HG03097 (cell line): ENCODE data around the gene TRIM62.

Experiments used
- ATAC-seq: cut with Tn5 transposase; IDR thresholded peaks from one replicate; pipeline ENCODE4 v1.9.1; 2021; ENCODE audit not compliant: unreplicated experiment, low FRiP score

TRIM62 gene

GRCh38 chr1:33180911-33181890 lies 642 bp downstream of the TRIM62 start:
- no peak for ATAC-seq

DNA sequence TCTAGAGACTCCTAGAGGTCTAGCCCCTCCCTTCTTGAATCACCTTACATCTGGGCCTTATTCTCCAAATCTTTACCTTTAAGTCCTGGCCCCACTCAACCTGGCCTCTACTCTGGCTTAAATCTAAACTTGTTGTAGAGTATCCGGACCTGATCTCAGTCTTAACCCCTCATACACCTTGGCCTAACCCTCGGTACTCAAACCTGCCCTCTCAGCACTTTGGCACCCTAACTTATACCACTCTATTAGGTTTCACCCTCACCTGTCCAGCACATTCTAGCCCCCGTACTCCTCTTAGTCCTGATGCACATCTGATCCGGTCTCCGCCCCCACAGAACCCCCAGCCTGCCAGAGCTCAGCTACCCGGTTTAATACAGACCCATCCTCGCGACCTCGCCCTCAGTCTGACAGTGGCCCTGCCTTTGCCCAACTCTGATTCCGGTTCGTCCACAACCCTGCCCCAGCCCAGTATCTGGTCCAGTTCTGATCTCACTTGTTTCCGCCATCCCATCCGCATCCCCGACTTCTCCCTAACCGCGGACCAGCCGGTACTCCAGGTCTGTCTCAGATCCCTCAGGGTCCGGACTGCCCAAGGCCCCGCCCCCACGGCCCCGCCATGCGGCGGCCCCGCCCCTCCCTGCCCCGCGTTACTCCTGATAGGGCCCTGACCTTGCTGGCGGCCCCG lies 1.5 kb downstream of the TRIM62 start:
- ATAC-seq = no peak

- no peak for ATAC-seq
Observed at GRCh38 chr1:33178836-33179439, 2.9 kb downstream of the TRIM62 start.

DNA sequence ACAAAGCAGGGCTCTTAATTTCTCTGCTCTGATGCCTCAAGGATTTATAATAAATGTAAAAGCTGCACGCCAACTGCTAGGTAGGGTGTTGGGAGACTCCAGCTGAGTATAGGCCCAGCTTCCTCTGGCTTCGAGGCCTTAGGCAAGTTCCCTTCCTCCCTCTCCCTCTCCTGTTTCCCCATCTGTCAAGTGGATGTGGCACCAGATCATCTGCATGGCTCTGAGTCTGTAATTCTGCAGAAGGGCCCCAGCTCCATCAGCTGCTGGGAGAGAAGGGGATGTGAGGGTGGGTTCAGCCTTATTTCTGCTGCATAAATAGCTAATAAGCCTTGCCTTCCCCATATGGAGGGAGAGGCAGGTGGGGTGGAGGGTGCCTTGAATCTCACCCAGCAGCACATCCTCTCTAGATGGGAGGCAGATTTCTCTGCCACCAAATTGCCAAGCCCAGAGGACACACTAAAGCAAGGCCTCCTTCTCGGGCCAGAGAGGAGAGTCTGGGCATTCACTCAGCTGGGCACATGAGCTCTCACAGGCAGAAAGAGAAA lies 3.8 kb downstream of the TRIM62 start:
- ATAC-seq = no peak

DNA sequence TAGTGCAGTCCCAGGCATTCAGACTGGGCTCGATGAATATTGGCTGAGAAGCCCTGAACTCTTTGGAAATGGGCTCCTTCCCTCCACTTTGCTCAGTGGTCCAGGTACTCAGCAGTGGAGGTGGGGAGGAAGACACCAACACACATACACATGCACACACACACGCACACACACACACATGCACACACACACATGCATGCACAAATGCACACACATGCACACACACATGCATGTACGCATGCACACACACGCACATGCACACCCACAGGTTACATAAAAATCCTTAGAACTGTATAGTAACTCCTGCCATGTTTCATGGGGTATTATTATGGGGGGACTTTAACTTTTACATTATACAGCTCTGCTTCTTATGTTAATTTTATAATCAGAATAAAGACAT lies 5.0 kb downstream of the TRIM62 start:
- no peak for ATAC-seq

DNA sequence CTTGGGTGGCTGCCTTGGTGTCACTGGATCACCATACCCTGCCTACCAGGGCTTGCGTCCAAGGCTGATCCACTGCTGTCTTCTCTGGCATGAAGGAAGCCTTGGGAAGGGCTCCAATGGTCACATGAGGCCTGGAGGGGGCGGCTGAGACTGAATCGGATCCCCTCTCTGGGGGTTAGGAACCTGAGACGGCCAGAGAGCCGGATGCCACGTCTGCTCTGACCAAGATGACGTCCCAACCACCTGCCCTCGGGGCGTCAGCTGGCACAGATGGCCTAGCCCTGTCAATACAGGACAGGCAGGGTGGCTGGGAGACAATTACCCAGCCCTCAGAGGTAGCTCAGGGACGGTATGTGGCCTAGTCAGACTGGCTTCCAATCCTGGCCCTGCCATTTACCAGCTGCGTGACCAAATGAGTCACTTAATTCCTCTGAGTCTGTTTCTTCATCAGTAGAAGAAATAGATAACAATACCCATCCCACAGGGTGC lies 5.4 kb downstream of the TRIM62 start:
- no peak for ATAC-seq

- ATAC-seq = no peak
Observed at GRCh38 chr1:33175865-33176264, 6.0 kb downstream of the TRIM62 start.

DNA sequence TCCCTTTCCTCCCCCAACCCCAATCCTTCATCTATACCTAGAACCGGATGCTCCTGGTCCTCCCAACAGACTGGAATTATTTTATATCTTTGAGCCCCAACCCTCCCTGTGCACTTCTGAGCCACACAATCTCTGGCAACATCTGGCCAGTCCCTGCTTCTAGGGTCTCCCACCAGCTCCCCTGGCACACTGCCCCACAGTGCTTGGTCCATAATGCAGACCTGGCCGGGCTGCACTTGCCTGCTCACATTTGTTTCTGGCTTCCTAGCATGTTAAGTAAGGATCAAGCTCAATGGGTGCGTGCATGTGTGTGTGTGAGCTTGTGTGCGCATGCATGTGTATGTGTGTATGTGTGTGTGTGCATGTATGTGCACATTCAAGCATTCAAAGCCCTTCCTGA lies 8.8 kb downstream of the TRIM62 start:
- no peak for ATAC-seq

DNA sequence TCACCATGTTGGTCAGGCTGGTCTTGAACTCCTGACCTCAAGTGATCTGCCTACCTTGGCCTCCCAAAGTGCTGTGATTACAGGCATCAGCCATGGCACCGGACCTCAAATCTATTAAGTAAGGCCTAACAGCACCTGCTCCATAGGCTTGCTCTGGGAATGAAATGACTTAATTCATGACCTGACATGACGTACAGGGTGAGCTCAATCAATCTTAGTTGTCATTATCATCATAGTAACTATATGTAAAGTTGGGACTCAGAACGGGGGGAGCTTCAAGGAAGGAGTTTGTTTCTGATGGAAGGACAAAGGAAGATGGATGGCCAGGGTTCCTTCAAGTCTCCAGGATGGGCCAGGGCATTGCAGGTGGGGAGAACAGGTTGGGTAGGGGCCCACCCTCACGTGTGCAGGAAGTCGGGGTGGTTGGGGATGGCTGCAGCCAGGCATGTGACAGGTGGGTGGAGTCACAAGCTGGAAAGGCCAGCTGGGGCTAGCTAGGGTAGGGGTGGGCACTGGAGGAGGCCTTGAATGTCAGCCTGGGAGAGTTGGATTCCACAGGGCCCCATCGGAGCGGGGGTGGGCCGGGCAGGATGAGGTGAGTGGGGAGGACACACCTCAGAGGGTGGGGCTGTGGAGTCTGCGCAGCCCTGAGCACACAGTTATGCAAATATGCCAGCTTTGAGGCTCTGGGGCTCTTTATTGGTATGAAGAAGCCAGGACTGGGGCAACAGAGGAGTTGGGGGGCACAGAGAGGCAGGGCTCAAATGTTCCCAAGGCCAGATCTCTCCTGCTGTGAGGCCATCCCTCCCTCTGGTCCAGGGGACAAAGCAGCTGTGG lies 9.6 kb downstream of the TRIM62 start:
- ATAC-seq = no peak

DNA sequence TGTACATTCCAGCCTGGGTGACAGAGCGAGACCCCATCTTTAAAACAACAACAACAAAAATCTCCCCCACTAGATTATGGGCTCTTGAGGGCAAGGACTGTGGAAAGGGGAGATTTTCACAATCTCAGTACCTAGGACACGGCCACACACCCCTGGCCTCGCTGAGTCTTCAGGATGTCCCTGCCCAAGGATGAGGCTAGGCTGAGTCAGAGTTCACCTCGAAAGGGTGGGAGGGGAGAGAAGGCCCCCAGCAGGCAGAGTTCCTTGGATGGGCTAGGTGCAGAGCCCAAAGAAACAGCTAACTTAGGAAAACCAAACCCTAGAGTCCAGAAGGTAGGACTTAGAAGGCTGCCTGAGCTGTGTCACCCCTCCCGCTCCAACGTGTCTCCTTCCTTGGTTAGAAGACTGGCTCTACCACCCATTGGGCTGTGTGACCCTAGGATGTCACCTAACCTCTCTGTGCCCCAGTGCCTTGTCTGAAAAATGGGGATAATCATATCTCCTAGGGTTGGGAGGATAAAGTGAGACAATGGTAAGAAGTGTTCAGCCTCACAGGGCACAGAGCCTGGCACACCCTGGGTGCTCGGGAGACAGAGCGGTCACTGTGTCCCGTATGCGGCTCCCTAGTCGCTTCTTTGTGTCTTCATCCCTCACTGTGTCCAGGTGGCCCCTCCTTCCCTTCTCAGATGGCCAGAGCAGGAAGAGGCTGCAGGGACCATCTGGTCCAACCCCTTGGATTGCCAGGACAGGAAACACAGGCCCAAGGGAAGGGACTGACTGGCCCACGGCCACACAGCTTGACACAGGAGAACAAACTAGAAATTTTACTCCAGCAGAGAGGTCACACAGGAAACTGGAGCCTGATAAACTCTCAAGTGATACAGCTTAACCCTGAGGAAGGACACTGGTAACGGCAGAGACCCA lies 11.2 kb downstream of the TRIM62 start:
- ATAC-seq = no peak

DNA sequence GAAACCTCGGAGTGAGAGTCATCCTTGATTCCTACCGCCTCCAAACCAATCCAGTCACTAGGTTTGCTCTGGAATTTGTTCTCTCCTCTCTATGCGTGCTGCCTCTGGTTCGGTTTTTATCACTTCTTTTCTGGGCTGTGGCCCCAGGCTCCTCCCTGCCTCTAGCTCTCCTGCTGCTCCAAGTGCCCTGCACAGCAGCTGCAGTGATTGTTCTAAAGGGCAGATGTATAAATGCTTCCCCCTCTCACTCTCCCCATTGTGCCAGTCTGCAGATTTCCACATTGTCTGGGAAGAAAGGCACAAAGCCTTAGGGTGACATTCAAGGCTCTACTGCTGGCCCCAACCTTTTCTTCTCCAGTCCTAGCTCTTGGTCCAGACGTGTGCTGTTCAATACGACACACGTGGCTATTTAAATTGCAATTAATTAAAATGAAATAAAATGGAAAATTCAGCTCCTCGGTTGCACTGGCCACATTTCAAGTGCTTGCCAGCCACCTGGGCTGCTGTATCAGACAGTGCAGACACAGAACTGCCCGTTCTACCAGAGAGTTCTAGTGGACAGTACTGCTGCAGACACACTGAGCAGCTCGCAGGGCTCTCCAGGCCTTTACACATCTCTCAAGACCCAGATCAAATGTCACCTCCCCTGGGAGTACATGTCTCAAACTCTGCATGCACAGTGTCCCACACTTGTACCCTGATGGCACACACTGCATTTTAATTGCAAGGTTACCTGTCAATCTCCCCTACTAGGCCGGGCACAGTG lies 12.4 kb downstream of the TRIM62 start:
- ATAC-seq = no peak

GRCh38 chr1:33168556-33169289 lies 13.1 kb downstream of the TRIM62 start:
- ATAC-seq = no peak

- ATAC-seq = no peak
Observed at GRCh38 chr1:33167650-33168447, 14.0 kb downstream of the TRIM62 start.

GRCh38 chr1:33165809-33166208 lies 16.0 kb downstream of the TRIM62 start:
- ATAC-seq = no peak

- ATAC-seq = no peak
Observed at GRCh38 chr1:33165209-33165608, 16.6 kb downstream of the TRIM62 start.

- no peak for ATAC-seq
Observed at GRCh38 chr1:33163621-33164519, 18.0 kb downstream of the TRIM62 start.
